Spleen (tissue), 11 donors: ENCODE data around the gene PTPRN2. TPM values are rescaled to one million over a fixed set of nuclear protein-coding genes. Genes with fewer than 3 reads are reported as not detected.

Source experiments
- DNase-seq: peaks from one replicate; pipeline ENCODE4 v3.0.0-alpha.2; 2020
- H3K27ac ChIP-seq, 8 donors: fragments of 200-600 bp; sonication (generic) in 7 of 8; 1 replicate in 4 of 8; 2 replicates in 4 of 8; pipeline versions ENCODE4 v1.5.0 to v1.8.0; 2016 to 2021; ENCODE audit warnings: inconsistent platforms in 4 of 8, mild to moderate bottlenecking in 4 of 8, moderate library complexity in 1 of 8
- H3K27me3 ChIP-seq, 7 donors: fragments of 200-600 bp; sonication (generic) in 6 of 7; replicated peaks in 1 of 7; 1 replicate in 4 of 7; 2 replicates in 3 of 7; pipeline versions ENCODE4 v1.5.0 to v1.8.0; 2016 to 2021; ENCODE audit warnings: inconsistent platforms in 3 of 7, mild to moderate bottlenecking in 1 of 7
- H3K36me3 ChIP-seq, 6 donors: fragments of 200-600 bp; sonication (generic) in 5 of 6; 1 replicate in 4 of 6; 2 replicates in 2 of 6; pipeline versions ENCODE4 v1.5.0 to v1.8.0; 2016 to 2021; ENCODE audit warnings: inconsistent platforms in 2 of 6
- H3K4me1 ChIP-seq, 6 donors: fragments of 200-600 bp; sonication (generic) in 5 of 6; 1 replicate in 3 of 6; 2 replicates in 3 of 6; pipeline versions ENCODE4 v1.5.0 to v1.8.0; 2016 to 2021; ENCODE audit warnings: inconsistent platforms in 3 of 6
- H3K4me3 ChIP-seq, 8 donors: fragments of 200-600 bp; sonication (generic) in 7 of 8; 1 replicate in 4 of 8; 2 replicates in 4 of 8; pipeline versions ENCODE4 v1.5.0 to v1.8.0; 2016 to 2021; ENCODE audit warnings: inconsistent platforms in 4 of 8, mild to moderate bottlenecking in 4 of 8, moderate library complexity in 2 of 8
- H3K9me3 ChIP-seq, 8 donors: fragments of 200-600 bp; sonication (generic) in 7 of 8; 1 replicate in 4 of 8; 2 replicates in 4 of 8; pipeline versions ENCODE4 v1.5.0 to v1.8.0; 2016 to 2021; ENCODE audit warnings: inconsistent platforms in 4 of 8
- POLR2A ChIP-seq, 3 donors: fragments of 450-650 bp; IDR thresholded peaks; one replicate each; pipeline ENCODE4 v1.5.1; 2017; ENCODE audit warnings: antibody characterized with exemption in 3 of 3, mild to moderate bottlenecking in 1 of 3
- POLR2AphosphoS5 ChIP-seq, 3 donors: sonication (generic); formaldehyde crosslinking; IDR thresholded peaks; one replicate each; pipeline ENCODE4 v1.5.1; 2017; ENCODE audit warnings: antibody characterized with exemption in 3 of 3
- WGBS, 5 donors: extraction: QIAGEN DNeasy Blood & Tissue Kit in 3 of 5; methylation state at CpG; one replicate each; pipeline versions ENCODE4 v1.1.5 to v1.1.7; 2013 to 2018; 5-methylcytosine and 5-hydroxymethylcytosine counted together
- intact Hi-C: fragments of 100-400 bp; cut with DNase I; formaldehyde crosslinking; loops from one replicate; pipeline ENCODE4 v1.15.0; 2023; ENCODE audit warnings: low total_unique reads
- polyA plus RNA-seq, 3 donors: library from polyadenylated mRNA; stranded (reverse); fragments of 200-250 nt; gene quantifications; one replicate each; pipeline ENCODE4 v1.2.1, GENCODE V29; 2013
- total RNA-seq, 7 donors: library from RNA; depleted of rRNA in 3 of 7; stranded (reverse); fragments of >200 nt in 3 of 7; fragmentation: NEBNext Ultra II Directional in 4 of 7; extraction: Animal tissue kit (Norgen Biotek cat#: 25700) in 4 of 7; gene quantifications; one replicate each; pipeline versions ENCODE4 v1.1.0 to v1.2.1, GENCODE V29; 2016 to 2021
- TF ChIP-seq, protein P1 (sequence below), 11 experiments: fragments of 200-600 bp in 7 of 11; fragments of 450-650 bp in 4 of 11; sonication (generic) in 4 of 11; IDR thresholded peaks in 8 of 11; conservative IDR thresholded peaks in 3 of 11; 1 replicate in 7 of 11; 2 replicates in 4 of 11; pipeline versions ENCODE4 v1.4.0 to v1.8.0; 2016 to 2021; ENCODE audit warnings: antibody characterized with exemption in 11 of 11, inconsistent platforms in 4 of 11, mild to moderate bottlenecking in 1 of 11
- donor health status: healthy with polysubstance abuse.
- donor health status: DM: no; HTN: no; CAD: no; lungs with moderate emphysema.
- donor health status: DM: no; HTN: no; CAD: no.
- donor health status: Bipolar disorder and iron deficiency.
- donor health status: healthy.
- donor health status: DM: no; HTN: no; CAD: no.
- donor health status: DM: yes; HTN: yes; CAD: no.

PTPRN2 gene
- total and polyA plus RNA-seq, 10 donors, result 7.0 to 22.8 (median 16.8) TPM

DNA sequence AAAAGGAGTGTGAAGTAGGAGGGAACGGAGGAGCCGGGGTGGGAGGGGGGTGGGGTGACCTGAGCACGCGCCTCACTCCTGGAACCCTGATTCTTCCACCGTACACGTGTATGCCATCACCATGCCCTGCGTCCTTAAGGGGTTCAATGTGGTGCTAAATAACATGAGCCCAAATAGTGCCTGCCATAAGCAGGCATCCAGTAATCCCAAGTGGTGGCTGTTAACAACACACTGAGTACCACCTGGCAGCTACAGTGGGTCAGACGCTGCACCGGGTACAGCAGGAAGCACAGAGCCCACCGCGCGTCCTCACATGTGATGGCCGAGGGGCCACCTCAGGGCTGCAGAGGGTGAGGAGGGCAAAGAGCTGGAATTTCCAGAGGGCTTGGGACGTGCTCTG lies 81.9 kb downstream of the PTPRN2 start:
- Histone ChIP-seq H3K27ac (no peak overlapping the region), H3K4me1 (peaks cover 0 to 4% (median 0%) of the 10 kb centered on the region in 6 donors), H3K4me3 (no peak overlapping the region), H3K36me3 (no peaks in the 10 kb centered on the region), H3K27me3 (peaks cover 0 to 17% (median 0%) of the 10 kb centered on the region in 7 donors), H3K9me3 (peaks cover 0 to 28% (median 23%) of the 10 kb centered on the region in 8 donors)
- no peak for DNase-seq
- WGBS, 5 donors, result 83 to 97% (median 94%) methylated on average over 8 to 14 of the region's 14 CpGs
- TF ChIP-seq, protein P1, sequence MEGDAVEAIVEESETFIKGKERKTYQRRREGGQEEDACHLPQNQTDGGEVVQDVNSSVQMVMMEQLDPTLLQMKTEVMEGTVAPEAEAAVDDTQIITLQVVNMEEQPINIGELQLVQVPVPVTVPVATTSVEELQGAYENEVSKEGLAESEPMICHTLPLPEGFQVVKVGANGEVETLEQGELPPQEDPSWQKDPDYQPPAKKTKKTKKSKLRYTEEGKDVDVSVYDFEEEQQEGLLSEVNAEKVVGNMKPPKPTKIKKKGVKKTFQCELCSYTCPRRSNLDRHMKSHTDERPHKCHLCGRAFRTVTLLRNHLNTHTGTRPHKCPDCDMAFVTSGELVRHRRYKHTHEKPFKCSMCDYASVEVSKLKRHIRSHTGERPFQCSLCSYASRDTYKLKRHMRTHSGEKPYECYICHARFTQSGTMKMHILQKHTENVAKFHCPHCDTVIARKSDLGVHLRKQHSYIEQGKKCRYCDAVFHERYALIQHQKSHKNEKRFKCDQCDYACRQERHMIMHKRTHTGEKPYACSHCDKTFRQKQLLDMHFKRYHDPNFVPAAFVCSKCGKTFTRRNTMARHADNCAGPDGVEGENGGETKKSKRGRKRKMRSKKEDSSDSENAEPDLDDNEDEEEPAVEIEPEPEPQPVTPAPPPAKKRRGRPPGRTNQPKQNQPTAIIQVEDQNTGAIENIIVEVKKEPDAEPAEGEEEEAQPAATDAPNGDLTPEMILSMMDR (IDR thresholded peaks at IDR 0.05 in 8 of 11, conservative IDR thresholded peaks at IDR 0.05 in 3 of 11), result no peak
- TF ChIP-seq POLR2AphosphoS5 (IDR thresholded peaks at IDR 0.05), result no peak
- no peak for TF ChIP-seq POLR2A (IDR thresholded peaks at IDR 0.05)
- intact Hi-C loops, result no loop called here

DNA sequence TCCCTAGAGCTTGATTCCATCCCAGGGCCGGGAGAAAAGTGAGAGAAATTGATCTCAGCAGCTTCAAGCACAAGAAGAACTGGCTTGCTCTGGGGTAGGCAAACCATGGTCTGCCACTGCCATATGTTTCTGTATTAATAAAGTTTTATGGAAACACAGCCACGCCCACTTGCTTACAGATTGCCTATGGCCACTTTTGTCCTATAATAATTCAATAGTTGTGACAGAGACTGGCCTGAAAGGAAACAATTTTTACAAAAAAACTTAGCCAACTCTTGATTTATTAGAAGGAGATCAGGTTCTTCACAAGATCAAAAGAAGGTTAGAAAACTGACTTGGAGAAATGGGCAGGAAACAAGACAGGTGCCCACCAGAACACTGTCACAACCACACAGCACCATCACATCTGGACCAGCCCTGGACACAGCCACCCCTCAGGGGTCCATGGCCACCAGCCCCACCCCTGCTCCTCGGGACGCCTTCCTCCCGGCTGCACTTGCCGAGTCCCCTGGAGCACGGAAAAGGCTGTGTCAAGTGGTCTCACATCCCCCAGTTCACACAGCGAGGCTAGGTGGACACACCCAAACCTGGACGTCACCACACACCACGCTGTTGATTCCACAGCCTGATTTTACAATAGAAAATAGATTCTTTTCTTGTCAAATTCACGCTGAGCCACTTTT lies 85.4 kb downstream of the PTPRN2 start:
- no peak overlapping the region for H3K4me3 ChIP-seq
- no peaks in the 10 kb centered on the region for H3K36me3 ChIP-seq
- intact Hi-C loops, result no loop called here
- no peaks in the 10 kb centered on the region for H3K4me1 ChIP-seq
- peaks cover 0 to 26% (median 20%) of the 10 kb centered on the region in 8 donors for H3K9me3 ChIP-seq
- no peak for DNase-seq
- 80 to 87% (median 83%) methylated on average over 11 of the region's 11 CpGs for WGBS, 5 donors
- TF ChIP-seq, protein P1 (IDR thresholded peaks at IDR 0.05 in 8 of 11, conservative IDR thresholded peaks at IDR 0.05 in 3 of 11), result no peak
- TF ChIP-seq POLR2A (IDR thresholded peaks at IDR 0.05), result no peak
- TF ChIP-seq POLR2AphosphoS5 (IDR thresholded peaks at IDR 0.05), result no peak
- no peak overlapping the region for H3K27ac ChIP-seq
- H3K27me3 ChIP-seq, result peaks cover 0 to 25% (median 0%) of the 10 kb centered on the region in 7 donors

DNA sequence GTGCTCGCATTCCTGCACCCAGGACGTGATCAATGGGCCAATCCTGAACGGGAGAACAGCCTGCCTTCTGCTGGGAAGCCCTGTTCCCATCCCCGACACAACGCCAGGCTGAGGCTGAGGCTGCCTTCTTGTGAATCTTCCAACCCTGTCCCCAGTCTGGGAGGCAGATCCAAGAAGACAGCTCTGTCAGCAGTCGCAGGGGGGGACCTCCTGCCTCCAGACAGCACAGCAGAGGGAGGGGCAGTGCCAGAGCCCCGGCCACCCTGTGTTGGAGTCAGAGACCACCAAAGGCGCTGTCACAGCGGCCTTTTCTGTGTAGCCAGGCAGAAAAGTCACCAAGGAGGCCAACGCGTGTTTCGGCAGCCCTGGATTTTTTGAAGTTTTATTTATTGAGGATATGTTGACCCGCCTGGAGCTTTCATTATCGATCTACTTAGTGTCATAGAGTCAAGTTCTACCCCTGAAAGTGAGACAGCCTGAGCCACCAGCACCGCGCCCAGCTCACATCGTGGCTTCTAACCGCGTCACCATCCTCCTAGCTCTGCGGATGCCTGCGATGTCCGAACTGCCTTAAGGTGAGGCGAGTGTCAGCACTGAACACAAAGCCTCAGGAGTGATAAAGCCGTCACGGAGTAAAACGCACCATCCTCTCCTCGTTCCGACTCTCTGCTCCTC lies 86.1 kb downstream of the PTPRN2 start:
- peaks cover 0 to 19% (median 16%) of the 10 kb centered on the region in 8 donors for H3K9me3 ChIP-seq
- peaks cover 0 to 23% (median 0%) of the 10 kb centered on the region in 7 donors for H3K27me3 ChIP-seq
- H3K27ac ChIP-seq, result no peak overlapping the region
- peak; percentile 71 for DNase-seq
- no peaks in the 10 kb centered on the region for H3K36me3 ChIP-seq
- no peak overlapping the region for H3K4me3 ChIP-seq
- no peak for TF ChIP-seq POLR2A (IDR thresholded peaks at IDR 0.05)
- TF ChIP-seq POLR2AphosphoS5 (IDR thresholded peaks at IDR 0.05), result no peak
- TF ChIP-seq, protein P1 (IDR thresholded peaks at IDR 0.05 in 8 of 11, conservative IDR thresholded peaks at IDR 0.05 in 3 of 11), result no peak
- H3K4me1 ChIP-seq, result no peaks in the 10 kb centered on the region
- intact Hi-C loops, result no loop called here
- 84 to 88% (median 87%) methylated on average over 28 of the region's 28 CpGs for WGBS, 5 donors

DNA sequence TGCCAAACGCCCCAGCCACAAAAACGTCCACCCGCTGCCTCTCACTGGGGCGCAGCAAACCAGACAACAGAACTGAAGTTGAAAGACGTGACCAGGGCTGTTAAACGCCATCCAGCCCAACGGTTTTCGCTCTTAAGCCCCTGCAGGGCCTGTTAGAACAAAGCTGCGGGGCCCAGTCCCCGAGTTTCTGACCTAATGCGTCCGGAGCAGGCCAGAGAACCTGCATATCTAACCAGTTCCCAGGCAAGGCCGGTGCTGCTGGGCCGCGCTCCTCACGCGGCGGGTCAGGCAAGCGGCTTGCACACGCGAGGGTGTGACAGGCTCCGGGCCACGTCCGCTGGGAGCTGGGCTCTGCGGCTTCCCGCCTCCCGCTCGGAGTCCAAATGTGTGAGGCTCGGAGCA lies 87.0 kb downstream of the PTPRN2 start:
- Histone ChIP-seq H3K9me3 (peaks cover 0 to 11% (median 8%) of the 10 kb centered on the region in 8 donors), H3K4me1 (peaks cover 0 to 3% (median 0%) of the 10 kb centered on the region in 6 donors), H3K27ac (no peak overlapping the region), H3K27me3 (peaks cover 0 to 24% (median 0%) of the 10 kb centered on the region in 7 donors), H3K36me3 (no peaks in the 10 kb centered on the region), H3K4me3 (no peak overlapping the region)
- no peak for DNase-seq
- intact Hi-C loops, result no loop called here
- no peak for TF ChIP-seq POLR2A (IDR thresholded peaks at IDR 0.05)
- TF ChIP-seq, protein P1 (IDR thresholded peaks at IDR 0.05 in 8 of 11, conservative IDR thresholded peaks at IDR 0.05 in 3 of 11), result no peak
- no peak for TF ChIP-seq POLR2AphosphoS5 (IDR thresholded peaks at IDR 0.05)
- WGBS, 5 donors, result 66 to 82% (median 73%) methylated on average over 29 of the region's 29 CpGs
